Left ventricle myocardium inferior (tissue), 1 donor: ENCODE results near the gene AGPAT2. TPM values are rescaled to one million over a fixed set of nuclear protein-coding genes. Genes with fewer than 3 reads are reported as not detected.
"Not testable (repeated sequence)": the region's sequence is repeated elsewhere in the genome, so short reads cannot be mapped to it uniquely, and the experiment has no call there.

Experiments
- DNase-seq: peaks from one replicate; pipeline ENCODE4 v3.0.0-alpha.2; 2020
- H3K27ac ChIP-seq: fragments of 200-600 bp; replicated peaks from 2 replicates; pipeline ENCODE4 v1.8.0; 2021
- H3K27me3 ChIP-seq: fragments of 200-600 bp; 2 replicates; pipeline ENCODE4 v1.8.0; 2021; ENCODE audit warnings: low read depth
- H3K36me3 ChIP-seq: fragments of 200-600 bp; 2 replicates; pipeline ENCODE4 v1.8.0; 2021
- H3K4me1 ChIP-seq: fragments of 200-600 bp; 2 replicates; pipeline ENCODE4 v1.8.0; 2021
- H3K4me3 ChIP-seq: fragments of 200-600 bp; 2 replicates; pipeline ENCODE4 v1.8.0; 2021; ENCODE audit warnings: mild to moderate bottlenecking, moderate library complexity
- H3K9me3 ChIP-seq: fragments of 200-600 bp; replicated peaks from 2 replicates; pipeline ENCODE4 v1.8.0; 2021
- CTCF ChIP-seq: fragments of 200-600 bp; IDR thresholded peaks from 2 replicates; pipeline ENCODE4 v1.8.0; 2021; ENCODE audit warnings: antibody characterized with exemption, mild to moderate bottlenecking, borderline replicate concordance
- intact Hi-C: fragments of 100-400 bp; cut with micrococcal nuclease; formaldehyde crosslinking; loops from one replicate; pipeline ENCODE4 v1.11.0; 2022
- total RNA-seq: library from RNA; stranded (reverse); fragmentation: NEBNext Ultra II Directional; extraction: Animal tissue kit (Norgen Biotek cat#: 25700); gene quantifications from one replicate; pipeline ENCODE4 v1.2.1, GENCODE V29; 2021
- donor health status: DM: no; HTN: yes; CAD: no; lungs with severe emphysema.

Gene AGPAT2
- total RNA-seq, 1 donor from 2014 or later, result 48.8 TPM

GRCh38 chr9:136710543-136710942, 23.3 kb upstream of the AGPAT2 start:
- intact Hi-C loops, result no loop called here
- no peak for TF ChIP-seq CTCF
- Histone ChIP-seq H3K4me3 (no peak overlapping the region), H3K27ac (peak overlapping the region; percentile 6), H3K9me3 (no peaks in the 10 kb centered on the region), H3K36me3 (no peaks in the 10 kb centered on the region), H3K27me3 (no peaks in the 10 kb centered on the region), H3K4me1 (peaks cover 40% of the 10 kb centered on the region)
- DNase-seq, result no peak

DNA sequence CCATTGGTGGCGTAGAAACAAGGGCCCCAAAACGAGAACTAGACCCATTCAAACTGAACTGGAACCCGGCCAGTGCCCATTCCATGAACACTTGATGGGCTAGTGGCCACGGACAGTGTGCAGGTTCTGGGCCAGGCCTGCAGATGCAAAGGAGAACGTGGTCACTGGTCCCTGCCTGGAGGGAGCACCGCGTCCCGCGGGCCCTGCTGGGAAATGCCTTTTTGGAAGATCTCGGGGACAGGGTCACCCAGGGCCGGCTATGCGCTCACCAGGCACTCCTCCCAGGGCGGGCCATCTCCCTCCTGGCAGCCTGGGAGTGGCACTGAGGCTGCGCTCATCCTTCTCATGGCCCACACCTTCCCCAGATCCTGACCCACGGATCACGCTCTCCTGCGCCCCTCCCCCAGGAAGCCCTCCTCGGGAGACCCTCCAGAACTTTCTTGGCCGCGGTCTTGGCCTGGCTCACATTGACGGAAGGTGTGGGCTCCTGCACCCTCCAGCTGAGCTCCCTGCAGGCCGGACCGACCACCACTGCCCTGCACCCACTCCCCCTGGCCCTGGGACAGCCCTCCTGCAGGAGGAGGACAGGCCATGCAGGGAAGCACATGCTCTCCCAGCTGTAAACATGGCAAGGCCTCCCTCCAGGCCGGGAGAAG, 22.3 kb upstream of the AGPAT2 start:
- no peak for DNase-seq
- Histone ChIP-seq H3K4me3 (no peak overlapping the region), H3K27me3 (no peaks in the 10 kb centered on the region), H3K9me3 (no peaks in the 10 kb centered on the region), H3K36me3 (no peaks in the 10 kb centered on the region), H3K27ac (no peak overlapping the region), H3K4me1 (peaks cover 31% of the 10 kb centered on the region)
- no peak for TF ChIP-seq CTCF
- intact Hi-C loops, result no loop called here

- Histone ChIP-seq H3K4me3 (no peak overlapping the region), H3K9me3 (no peaks in the 10 kb centered on the region), H3K27ac (no peak overlapping the region), H3K36me3 (no peaks in the 10 kb centered on the region), H3K27me3 (no peaks in the 10 kb centered on the region), H3K4me1 (peaks cover 15% of the 10 kb centered on the region)
- no peak for DNase-seq
- intact Hi-C loops, result no loop called here
- TF ChIP-seq CTCF, result no peak
These were observed 20.7 kb upstream of the AGPAT2 start for GRCh38 chr9:136707849-136708517.

GRCh38 chr9:136707011-136707410, 19.8 kb upstream of the AGPAT2 start:
- DNase-seq, result no peak
- H3K27me3 ChIP-seq, result no peaks in the 10 kb centered on the region
- intact Hi-C loops, result no loop called here
- no peak for TF ChIP-seq CTCF
- no peak overlapping the region for H3K27ac ChIP-seq
- peaks cover 8% of the 10 kb centered on the region for H3K4me1 ChIP-seq
- no peak overlapping the region for H3K4me3 ChIP-seq
- H3K9me3 ChIP-seq, result no peaks in the 10 kb centered on the region
- no peaks in the 10 kb centered on the region for H3K36me3 ChIP-seq

DNA sequence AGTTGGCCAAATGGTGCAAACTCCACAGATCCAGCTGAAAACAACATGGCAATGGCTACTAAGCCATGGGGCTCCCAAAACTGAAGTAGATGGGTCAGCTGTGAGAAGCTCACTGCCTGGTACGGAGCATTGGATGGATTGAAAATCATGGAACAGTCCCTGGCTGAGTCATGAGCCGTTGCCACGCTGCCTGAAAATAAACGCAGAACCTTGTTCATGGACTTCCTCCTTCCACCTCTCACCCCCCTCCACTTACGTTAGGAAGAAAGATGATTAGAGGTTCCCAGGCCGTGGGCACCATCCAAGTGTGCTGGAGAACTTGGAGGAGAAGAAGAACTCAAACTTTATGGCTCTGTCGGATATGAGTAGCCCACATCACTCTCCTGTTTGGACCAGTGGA, 18.3 kb upstream of the AGPAT2 start:
- Histone ChIP-seq H3K4me1 (peaks cover 8% of the 10 kb centered on the region), H3K36me3 (no peaks in the 10 kb centered on the region), H3K4me3 (no peak overlapping the region), H3K9me3 (no peaks in the 10 kb centered on the region), H3K27me3 (peaks cover 12% of the 10 kb centered on the region), H3K27ac (no peak overlapping the region)
- intact Hi-C loops, result no loop called here
- no peak for DNase-seq
- no peak for TF ChIP-seq CTCF

GRCh38 chr9:136704741-136705140, 17.5 kb upstream of the AGPAT2 start:
- H3K27me3 ChIP-seq, result peaks cover 20% of the 10 kb centered on the region
- intact Hi-C loops, H3K4me1 ChIP-seq, H3K27ac ChIP-seq, H3K36me3 ChIP-seq, H3K4me3 ChIP-seq, H3K9me3 ChIP-seq, DNase-seq: not testable (repeated sequence)
